ENCODE results near the gene ADPRHL1.

DNA sequence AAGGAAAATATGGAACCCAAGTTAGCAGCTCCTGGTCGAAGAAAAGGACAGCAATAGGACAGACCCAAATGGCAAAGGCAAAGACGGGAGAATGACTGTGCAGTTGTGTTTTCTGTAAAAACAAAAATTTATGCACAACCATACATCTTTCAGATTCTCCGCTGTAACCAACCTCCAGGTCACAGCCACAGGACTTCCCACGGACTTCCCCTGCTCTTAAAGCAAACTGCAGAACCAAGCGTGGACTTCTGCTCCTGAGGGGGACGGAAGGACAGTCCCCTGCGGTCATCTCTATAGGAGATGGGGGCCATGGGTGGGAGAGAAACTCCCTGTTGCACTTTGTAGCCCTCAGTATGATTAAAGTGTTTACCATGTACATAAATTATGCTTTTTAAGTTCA lies 91.9 kb downstream of the ADPRHL1 start:
- TF ChIP-seq, protein P1, sequence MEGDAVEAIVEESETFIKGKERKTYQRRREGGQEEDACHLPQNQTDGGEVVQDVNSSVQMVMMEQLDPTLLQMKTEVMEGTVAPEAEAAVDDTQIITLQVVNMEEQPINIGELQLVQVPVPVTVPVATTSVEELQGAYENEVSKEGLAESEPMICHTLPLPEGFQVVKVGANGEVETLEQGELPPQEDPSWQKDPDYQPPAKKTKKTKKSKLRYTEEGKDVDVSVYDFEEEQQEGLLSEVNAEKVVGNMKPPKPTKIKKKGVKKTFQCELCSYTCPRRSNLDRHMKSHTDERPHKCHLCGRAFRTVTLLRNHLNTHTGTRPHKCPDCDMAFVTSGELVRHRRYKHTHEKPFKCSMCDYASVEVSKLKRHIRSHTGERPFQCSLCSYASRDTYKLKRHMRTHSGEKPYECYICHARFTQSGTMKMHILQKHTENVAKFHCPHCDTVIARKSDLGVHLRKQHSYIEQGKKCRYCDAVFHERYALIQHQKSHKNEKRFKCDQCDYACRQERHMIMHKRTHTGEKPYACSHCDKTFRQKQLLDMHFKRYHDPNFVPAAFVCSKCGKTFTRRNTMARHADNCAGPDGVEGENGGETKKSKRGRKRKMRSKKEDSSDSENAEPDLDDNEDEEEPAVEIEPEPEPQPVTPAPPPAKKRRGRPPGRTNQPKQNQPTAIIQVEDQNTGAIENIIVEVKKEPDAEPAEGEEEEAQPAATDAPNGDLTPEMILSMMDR (IDR thresholded peaks at IDR 0.05), result no peak
- TF ChIP-seq POLR2A (IDR thresholded peaks at IDR 0.05), result no peak

Data from Peyer's patch (tissue), 4 donors.